Forelimb muscle (tissue), 1 donor: Measurements from ENCODE around the gene MGST1. TPM values are rescaled to one million over a fixed set of nuclear protein-coding genes. Genes with fewer than 3 reads are reported as not detected.
"Not testable (repeated sequence)": the region's sequence is repeated elsewhere in the genome, so short reads cannot be mapped to it uniquely, and the experiment has no call there.

ENCODE experiments used
- DNase-seq: peaks from one replicate; pipeline ENCODE4 v3.0.0-alpha.2; 2013; ENCODE audit warnings: low read depth
- polyA plus RNA-seq: library from polyadenylated mRNA; unstranded; fragments of 120-200 nt; gene quantifications from one replicate; pipeline ENCODE4 v1.2.1, GENCODE V29; 2013; ENCODE audit not compliant: insufficient read length

Gene MGST1
- polyA plus RNA-seq, 1 donor = 7.1 TPM

DNA sequence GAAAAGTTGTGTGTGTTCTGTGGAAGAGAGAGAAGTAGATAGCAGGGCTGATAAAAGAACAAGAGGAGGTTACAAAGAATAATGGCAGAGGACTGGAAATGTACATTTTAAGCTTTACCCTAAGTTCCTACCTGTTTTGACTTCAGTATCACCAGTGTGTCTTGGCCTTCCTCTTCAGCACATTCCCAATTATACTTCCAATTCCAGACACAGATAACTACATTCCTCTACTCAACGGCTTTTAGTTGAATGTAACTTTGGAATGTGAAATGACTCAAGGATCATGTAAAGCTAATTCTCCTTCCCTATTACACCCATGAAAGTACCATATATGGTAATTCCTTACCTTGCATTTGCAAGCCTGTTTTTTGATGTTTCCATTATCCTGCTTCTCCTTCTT is 5.0 kb downstream of the MGST1 start:
- DNase-seq = no peak

DNA sequence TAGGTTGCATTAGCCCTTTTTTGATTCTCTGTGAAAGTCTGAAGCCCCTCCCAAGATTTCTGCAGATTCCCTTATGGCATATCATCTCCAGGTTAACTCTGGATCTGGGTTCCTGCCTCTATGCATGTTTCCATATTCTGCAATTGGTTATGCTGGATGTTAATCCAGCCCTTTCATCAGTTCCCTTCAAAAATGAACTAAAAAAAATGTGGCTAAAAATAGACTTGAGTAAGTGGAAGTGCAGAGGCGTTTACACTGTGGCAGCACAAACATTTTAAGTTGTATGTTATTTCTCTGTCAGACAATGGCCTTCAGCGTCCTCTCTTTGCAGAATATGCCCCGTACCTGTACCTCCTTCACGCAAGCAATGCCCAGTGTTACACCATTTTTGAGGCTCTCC is 11.4 kb downstream of the MGST1 start:
- no peak for DNase-seq

- DNase-seq = no peak
These were observed 12.4 kb downstream of the MGST1 start for GRCh38 chr12:16359512-16360491.

DNA sequence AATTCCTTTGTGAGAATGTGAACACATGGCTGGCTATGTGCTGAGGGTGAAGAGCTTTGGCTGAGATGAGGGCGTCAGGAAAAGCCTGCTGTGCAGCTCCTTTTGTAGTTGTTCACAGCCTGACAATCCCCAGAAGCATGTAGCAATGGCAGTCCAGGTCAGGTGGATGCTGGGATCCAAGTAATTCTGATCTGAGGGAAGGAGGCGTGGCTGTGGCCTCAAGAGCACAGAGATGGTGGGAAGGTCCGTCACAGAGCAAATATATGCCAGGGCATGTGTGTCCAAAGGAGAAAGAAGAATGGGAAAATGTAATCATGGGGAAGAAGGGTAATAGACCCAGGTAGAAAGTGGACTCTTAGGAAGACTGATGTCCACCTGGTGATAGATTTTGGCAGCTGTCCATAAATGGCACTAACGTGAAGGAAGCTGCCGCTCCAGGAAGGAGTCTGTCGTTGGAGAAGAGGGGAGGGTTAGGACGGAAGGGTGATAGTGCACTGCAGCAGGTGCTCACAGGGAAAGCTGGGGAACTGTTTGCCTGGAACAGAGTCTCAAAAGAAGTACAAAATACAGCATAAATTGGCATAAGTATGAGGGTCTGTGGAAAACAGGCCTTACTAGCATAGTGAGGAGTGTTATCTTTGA is 13.8 kb downstream of the MGST1 start:
- no peak for DNase-seq

- no peak for DNase-seq
These were observed 15.1 kb downstream of the MGST1 start for GRCh38 chr12:16362550-16362949.

- DNase-seq = no peak
These were observed 21.7 kb downstream of the MGST1 start for GRCh38 chr12:16369156-16369555.

GRCh38 chr12:16370096-16370495 is 22.7 kb downstream of the MGST1 start:
- DNase-seq = no peak

DNA sequence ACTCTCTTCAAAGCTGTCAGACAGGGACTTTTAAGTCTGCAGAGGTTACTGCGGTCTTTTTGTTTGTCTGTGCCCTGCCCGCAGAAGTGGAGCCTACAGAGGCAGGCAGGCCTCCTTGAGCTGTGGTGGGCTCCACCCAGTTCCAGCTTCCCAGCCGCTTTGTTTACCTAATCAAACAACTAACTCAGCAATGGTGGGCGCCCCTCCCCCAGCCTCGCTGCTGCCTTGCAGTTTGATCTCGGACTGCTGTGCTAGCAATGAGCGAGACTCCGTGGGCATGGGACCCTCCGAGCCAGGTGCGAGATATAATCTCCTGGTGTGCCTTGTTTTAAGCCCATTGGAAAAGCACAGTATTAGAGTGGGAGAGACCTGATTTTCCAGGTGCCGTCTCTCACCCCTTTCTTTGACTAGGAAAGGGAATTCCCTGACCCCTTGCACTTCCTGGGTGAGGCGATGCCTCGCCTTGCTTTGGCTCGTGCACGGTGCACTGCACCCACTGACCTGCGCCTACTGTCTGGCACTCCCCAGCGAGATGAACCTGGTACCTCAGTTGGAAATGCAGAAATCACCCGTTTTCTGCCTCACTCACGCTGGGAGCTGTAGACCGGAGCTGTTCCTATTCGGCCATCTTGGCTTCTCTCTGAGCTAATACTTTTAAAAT is 35.3 kb downstream of the MGST1 start:
- not testable (repeated sequence) for DNase-seq

DNA sequence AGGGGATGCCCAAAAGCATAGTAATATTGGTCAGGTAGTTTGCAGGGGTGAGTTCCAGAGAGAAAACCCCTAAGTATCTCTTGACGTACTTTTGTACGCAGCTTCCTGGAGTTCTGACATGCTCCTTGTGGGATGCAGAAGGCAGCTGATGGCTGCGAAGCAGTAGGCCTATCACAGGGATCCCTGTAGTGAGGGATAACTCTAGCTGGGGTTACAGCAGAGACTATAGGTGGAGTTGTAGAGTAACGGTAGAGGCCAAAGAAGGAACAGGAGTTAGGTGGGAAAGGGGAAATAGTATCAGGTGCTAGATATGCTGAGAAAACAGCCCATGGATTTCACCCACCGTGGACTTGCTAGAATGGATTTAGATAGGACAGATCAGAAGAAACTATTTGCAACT is 37.3 kb downstream of the MGST1 start:
- DNase-seq = no peak

DNA sequence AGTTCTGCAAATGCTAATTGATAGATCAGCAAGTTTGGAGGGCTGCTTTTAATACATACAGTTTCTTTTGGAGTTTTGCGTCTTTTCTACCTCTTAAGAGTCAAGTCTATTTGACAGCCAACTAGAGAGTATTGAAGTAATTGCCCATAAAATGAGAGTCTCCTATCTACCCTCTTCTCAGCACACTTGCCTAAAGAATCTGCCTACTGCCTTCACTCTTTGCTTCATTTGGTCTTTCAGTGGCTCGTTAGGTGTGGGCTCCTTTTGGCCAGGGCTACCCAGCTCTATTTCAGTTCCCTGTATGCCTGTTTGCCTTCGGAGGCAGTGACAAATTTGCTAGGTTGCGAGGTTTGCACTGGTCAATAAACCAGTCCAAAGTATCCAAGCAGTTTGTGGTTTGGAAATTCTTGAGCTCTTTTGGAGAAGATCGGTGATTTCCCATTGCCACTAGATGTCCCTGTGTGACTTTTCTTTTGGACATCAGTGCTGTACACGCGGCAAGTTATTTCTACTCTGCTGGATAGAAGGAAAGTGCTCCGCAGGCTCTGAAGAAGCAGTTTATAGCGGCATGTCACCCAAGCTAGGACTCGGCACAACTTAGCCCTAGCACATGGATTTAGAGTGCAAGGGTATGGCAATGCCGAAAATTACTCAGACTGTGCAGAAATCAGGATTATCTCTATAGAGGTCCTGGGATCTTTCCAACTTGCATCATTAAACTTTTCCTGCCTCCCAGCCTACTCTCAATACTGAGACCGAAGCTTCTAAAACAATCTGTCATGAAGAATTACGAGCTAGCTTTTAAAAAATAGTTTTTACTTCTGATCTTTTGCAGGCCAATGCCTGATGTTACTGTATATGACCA is 38.6 kb downstream of the MGST1 start:
- DNase-seq = peak; percentile 58

GRCh38 chr12:16387919-16388318 is 40.5 kb downstream of the MGST1 start:
- DNase-seq = no peak

DNA sequence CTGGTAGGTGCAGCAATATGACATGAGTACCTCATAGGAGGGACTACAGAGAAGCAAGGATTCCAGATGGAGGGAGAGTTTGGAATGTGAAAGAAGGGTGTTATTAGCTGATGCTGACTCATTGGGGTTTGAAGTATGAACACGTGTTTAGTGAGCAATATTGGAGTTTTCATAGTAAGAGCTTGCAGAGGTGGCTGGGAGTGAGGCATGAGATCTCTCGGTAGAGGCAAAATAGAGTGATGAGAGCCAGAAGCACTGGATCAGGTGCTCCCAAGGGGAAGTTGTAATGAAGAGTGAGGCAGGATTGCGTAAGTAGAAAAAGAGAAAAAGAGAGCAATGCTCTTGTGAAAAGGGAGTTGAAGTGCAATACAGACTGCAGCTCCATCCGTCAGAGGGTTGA is 42.1 kb downstream of the MGST1 start:
- DNase-seq = no peak

DNA sequence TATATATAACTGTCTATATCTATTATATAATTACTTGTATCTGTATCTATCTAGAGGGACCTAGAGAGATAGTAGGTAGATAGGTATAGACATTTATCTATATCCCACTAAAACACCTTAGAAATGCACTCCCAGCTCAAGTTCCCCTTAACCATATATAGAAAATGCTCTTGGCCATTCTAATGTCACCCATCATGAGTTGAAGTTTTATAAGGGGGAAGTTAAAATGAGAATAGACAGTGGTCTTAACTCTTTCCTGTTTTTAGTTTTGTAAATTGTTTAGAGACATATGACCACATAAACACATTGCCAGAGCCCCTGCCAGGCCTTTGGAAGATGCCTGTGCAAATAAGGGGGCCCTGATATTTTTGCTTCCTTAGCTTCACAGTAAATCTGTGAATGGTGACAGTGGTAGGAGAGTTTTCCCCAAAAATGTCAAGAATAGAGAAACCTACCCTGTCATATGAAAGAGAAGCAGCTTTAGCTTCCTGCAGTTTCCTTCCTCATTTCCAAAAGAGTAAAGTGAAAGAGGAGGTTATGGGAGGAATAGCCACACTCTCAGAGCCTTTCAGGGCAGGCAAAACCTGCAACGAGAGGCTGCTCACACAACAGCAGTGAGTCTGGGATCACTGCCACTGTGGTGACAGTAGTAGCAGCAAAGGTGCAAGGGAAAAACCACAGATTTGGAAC is 45.5 kb downstream of the MGST1 start:
- DNase-seq = no peak

GRCh38 chr12:16399101-16399500 is 51.7 kb downstream of the MGST1 start:
- DNase-seq = no peak

GRCh38 chr12:16401835-16402234 is 54.4 kb downstream of the MGST1 start:
- not testable (repeated sequence) for DNase-seq

DNA sequence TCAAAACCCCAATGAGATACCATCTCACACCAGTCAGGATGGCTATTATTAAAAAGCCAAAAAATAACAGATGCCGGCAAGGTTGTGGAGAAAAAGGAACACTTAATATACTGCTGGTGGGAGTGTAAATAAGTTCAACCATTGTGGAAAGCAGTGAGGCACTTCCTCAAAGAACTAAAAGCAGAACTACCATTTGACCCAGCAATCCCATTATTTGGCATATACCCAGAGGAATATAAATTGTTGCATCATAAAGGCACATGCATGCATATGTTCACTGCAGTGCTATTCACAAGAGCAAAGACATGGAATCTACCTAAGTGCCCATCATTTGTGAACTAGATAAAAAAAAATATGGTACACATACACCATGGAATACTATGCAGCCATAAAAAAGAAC is 59.9 kb downstream of the MGST1 start:
- DNase-seq = no peak

Other genes starting within 250 kb of the MGST1 start
- gene SLC15A5, start 70.0 kb upstream of the MGST1 start, polyA plus RNA-seq = not detected